ENCODE data around the gene TAF1D.

The TAF1D gene

DNA sequence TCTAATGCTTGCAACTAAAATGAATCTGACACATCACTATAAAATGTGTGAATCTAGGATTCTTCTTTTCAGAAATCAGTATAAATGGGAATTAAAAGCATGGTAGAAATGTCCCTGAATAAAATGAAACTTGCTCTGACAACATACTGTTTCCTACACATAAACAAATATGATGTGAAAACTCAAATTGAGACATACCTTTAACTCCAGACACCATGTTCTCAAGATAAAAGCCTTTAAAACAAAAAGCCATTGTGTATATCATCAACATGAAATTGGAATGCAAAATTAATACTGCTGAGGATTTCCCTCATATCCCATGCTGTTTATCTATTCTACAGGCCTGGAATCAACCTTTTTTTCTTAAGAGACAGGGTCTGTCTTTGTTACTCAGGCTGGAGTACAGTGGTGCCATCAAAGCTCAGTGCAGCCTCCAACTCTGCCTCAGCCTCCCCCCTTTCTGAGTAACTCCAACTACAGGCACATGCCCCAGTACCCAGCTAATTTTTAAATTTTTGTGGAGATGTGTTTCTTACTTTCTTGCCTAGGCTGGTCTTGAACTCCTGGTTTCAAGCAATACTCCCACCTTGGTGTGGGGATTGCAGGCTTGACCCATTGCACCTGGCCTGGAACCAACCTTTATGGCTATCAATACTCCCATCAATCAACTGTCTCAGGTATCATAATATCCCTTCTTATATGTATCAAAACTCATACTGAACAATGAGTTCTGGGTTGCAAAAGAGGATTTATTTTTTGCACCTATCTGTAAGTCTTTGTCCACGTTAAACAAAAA, 6.7 kb downstream of the TAF1D start:
- Histone ChIP-seq H3K4me2 (ENCODE audit: low read length) (0 out of 2 replicates have a peak overlapping the region, but pooled peaks have one; percentile 22), H4K20me1 (ENCODE audit: insufficient read depth, low read length) (peaks cover 3% of the 10 kb centered on the region; the same call in 1 of the 2 replicates), H3F3A (ENCODE audit: insufficient read depth, low read length) (peaks cover 24% of the 10 kb centered on the region; the same call in 1 of the 2 replicates), H3K27ac (ENCODE audit: low read depth, low read length, poor library complexity, severe bottlenecking) (no peak overlapping the region), H3K27me3 (ENCODE audit: insufficient read depth, low read length) (no peaks in the 10 kb centered on the region), H2AFZ (ENCODE audit: low read length) (no peak overlapping the region), H3K4me1 (ENCODE audit: insufficient read depth, low read length, severe bottlenecking) (peaks cover 60% of the 10 kb centered on the region), H3K9ac (ENCODE audit: low read length) (no peak overlapping the region), H3K9me2 (ENCODE audit: low read depth, low read length) (no peaks in the 10 kb centered on the region), H3K36me3 (ENCODE audit: insufficient read depth, low read length) (peaks cover 100% of the 10 kb centered on the region), H3K79me2 (ENCODE audit: insufficient read depth, low read length) (peaks cover 40% of the 10 kb centered on the region), H3K9me3 (ENCODE audit: low read length) (no peaks in the 10 kb centered on the region), H3K4me3 (ENCODE audit: low read depth, low read length, poor library complexity, severe bottlenecking) (no peak overlapping the region)
- TF ChIP-seq, protein P1, sequence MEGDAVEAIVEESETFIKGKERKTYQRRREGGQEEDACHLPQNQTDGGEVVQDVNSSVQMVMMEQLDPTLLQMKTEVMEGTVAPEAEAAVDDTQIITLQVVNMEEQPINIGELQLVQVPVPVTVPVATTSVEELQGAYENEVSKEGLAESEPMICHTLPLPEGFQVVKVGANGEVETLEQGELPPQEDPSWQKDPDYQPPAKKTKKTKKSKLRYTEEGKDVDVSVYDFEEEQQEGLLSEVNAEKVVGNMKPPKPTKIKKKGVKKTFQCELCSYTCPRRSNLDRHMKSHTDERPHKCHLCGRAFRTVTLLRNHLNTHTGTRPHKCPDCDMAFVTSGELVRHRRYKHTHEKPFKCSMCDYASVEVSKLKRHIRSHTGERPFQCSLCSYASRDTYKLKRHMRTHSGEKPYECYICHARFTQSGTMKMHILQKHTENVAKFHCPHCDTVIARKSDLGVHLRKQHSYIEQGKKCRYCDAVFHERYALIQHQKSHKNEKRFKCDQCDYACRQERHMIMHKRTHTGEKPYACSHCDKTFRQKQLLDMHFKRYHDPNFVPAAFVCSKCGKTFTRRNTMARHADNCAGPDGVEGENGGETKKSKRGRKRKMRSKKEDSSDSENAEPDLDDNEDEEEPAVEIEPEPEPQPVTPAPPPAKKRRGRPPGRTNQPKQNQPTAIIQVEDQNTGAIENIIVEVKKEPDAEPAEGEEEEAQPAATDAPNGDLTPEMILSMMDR (IDR thresholded peaks at IDR 0.05; ENCODE audit: low read length), result no peak
- TF ChIP-seq EZH2 (IDR thresholded peaks at IDR 0.05; ENCODE audit: borderline replicate concordance, low read length), result no peak

DNA sequence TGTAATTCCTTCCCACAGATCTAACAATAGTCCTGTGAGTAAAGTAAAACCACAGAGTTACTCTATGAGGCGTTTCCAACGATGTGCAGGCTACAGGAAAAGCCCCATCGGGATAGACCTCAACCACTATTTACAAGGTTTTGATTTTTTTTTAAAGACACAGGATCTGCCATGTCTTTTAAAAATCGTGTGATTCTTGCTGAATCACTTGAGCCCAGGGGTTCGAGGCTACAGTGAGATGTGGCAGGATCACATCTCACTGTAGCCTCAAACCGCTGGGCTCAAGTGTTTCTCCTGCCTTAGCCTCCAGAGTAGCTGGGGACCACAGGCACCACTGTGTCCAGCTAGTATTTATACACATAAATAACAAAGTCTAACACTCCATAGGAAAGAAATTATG, 7.8 kb downstream of the TAF1D start:
- Histone ChIP-seq H3K4me2 (ENCODE audit: low read length) (no peak overlapping the region), H4K20me1 (ENCODE audit: insufficient read depth, low read length) (peaks cover 3% of the 10 kb centered on the region; the same call in 1 of the 2 replicates)

DNA sequence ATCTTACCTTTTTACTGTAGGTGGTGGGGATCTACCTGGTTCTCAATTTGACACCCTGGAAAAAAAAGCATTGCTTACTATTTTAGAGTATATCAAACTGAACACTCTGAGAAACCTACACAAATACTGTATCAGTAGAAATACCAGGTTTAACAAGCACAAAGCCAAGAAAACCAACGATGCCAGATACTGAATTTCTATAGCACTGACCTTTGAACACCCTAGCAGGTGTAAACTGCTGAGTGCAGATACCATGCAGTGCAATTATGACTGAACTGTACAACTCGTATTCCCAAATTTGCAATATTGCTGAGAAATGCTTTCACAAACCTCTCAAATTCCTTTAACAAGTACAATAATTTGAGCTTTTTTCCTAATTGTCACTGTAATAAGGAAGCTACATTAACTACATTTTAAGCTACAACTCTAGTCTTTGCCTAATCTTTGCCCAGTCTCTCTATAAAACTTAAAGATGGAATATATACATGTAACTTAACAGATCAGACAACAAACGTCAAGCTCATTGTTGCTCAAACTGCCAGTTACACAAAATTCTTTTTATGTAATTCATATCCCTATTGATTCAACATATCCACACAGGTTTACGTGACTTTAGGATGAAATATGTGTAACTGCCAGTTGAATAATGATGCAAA, 8.9 kb downstream of the TAF1D start:
- Histone ChIP-seq H3K27ac (ENCODE audit: low read depth, low read length, poor library complexity, severe bottlenecking) (no peak overlapping the region), H3K4me2 (ENCODE audit: low read length) (no peak overlapping the region), H2AFZ (ENCODE audit: low read length) (no peak overlapping the region), H3K79me2 (ENCODE audit: insufficient read depth, low read length) (peaks cover 17% of the 10 kb centered on the region), H3K4me3 (ENCODE audit: low read depth, low read length, poor library complexity, severe bottlenecking) (no peak overlapping the region), H3K9ac (ENCODE audit: low read length) (no peak overlapping the region), H3K27me3 (ENCODE audit: insufficient read depth, low read length) (no peaks in the 10 kb centered on the region), H3K4me1 (ENCODE audit: insufficient read depth, low read length, severe bottlenecking) (peaks cover 37% of the 10 kb centered on the region), H3K9me3 (ENCODE audit: low read length) (no peaks in the 10 kb centered on the region), H4K20me1 (ENCODE audit: insufficient read depth, low read length) (no peaks in the 10 kb centered on the region), H3K9me2 (ENCODE audit: low read depth, low read length) (no peaks in the 10 kb centered on the region), H3K36me3 (ENCODE audit: insufficient read depth, low read length) (peaks cover 100% of the 10 kb centered on the region), H3F3A (ENCODE audit: insufficient read depth, low read length) (peaks cover 30% of the 10 kb centered on the region; the same call in 1 of the 2 replicates)
- TF ChIP-seq EZH2 (IDR thresholded peaks at IDR 0.05; ENCODE audit: borderline replicate concordance, low read length), result no peak
- TF ChIP-seq, protein P1 (IDR thresholded peaks at IDR 0.05; ENCODE audit: low read length), result no peak

More for the DNA sequence above, 7.8 kb downstream of the TAF1D start:
- peaks cover 27% of the 10 kb centered on the region; the same call in 1 of the 2 replicates for H3F3A ChIP-seq (ENCODE audit: insufficient read depth, low read length)
- no peak overlapping the region for H3K4me3 ChIP-seq (ENCODE audit: low read depth, low read length, poor library complexity, severe bottlenecking)
- peaks cover 48% of the 10 kb centered on the region for H3K4me1 ChIP-seq (ENCODE audit: insufficient read depth, low read length, severe bottlenecking)
- H3K36me3 ChIP-seq (ENCODE audit: insufficient read depth, low read length), result peaks cover 100% of the 10 kb centered on the region
- H3K9ac ChIP-seq (ENCODE audit: low read length), result no peak overlapping the region
- peaks cover 28% of the 10 kb centered on the region for H3K79me2 ChIP-seq (ENCODE audit: insufficient read depth, low read length)
- no peaks in the 10 kb centered on the region for H3K9me3 ChIP-seq (ENCODE audit: low read length)
- H2AFZ ChIP-seq (ENCODE audit: low read length), result no peak overlapping the region
- H3K9me2 ChIP-seq (ENCODE audit: low read depth, low read length), result no peaks in the 10 kb centered on the region
- TF ChIP-seq, protein P1 (IDR thresholded peaks at IDR 0.05; ENCODE audit: low read length), result no peak
- TF ChIP-seq EZH2 (IDR thresholded peaks at IDR 0.05; ENCODE audit: borderline replicate concordance, low read length), result no peak
- H3K27ac ChIP-seq (ENCODE audit: low read depth, low read length, poor library complexity, severe bottlenecking), result no peak overlapping the region
- H3K27me3 ChIP-seq (ENCODE audit: insufficient read depth, low read length), result no peaks in the 10 kb centered on the region

Data from OCI-LY1 (cell line).